Activated CD8-positive, alpha-beta memory T cell treated with anti-CD3 and anti-CD28 coated beads for 4 hours (primary cell): Measurements from ENCODE around the gene FKBP5.
"Not testable (repeated sequence)": the region's sequence is repeated elsewhere in the genome, so short reads cannot be mapped to it uniquely, and the experiment has no call there.

Experiments used
- DNase-seq, 2 donors: peaks; one replicate each; pipeline ENCODE4 v3.0.0-alpha.2; 2020; ENCODE audit warnings: low read depth in 2 of 2

FKBP5 gene

GRCh38 chr6:35691027-35691824, 2.5 kb upstream of the FKBP5 start:
- no peak for DNase-seq

GRCh38 chr6:35690484-35690883, 1.8 kb upstream of the FKBP5 start:
- no peak for DNase-seq

- not testable (repeated sequence) for DNase-seq
Observed at GRCh38 chr6:35690006-35690405, 1.3 kb upstream of the FKBP5 start.

- peak; percentile 24 to 31 for DNase-seq
Observed at GRCh38 chr6:35687658-35688604, 784 bp downstream of the FKBP5 start.

- no peak for DNase-seq
Observed at GRCh38 chr6:35686873-35687555, 1.7 kb downstream of the FKBP5 start.

GRCh38 chr6:35686436-35686835, 2.3 kb downstream of the FKBP5 start:
- DNase-seq, result no peak

- DNase-seq, result no peak
Observed at GRCh38 chr6:35683267-35683666, 5.4 kb downstream of the FKBP5 start.

- no peak for DNase-seq
Observed at GRCh38 chr6:35681298-35681697, 7.4 kb downstream of the FKBP5 start.

- no peak for DNase-seq
Observed at GRCh38 chr6:35679399-35679798, 9.3 kb downstream of the FKBP5 start.

GRCh38 chr6:35678814-35679213, 9.9 kb downstream of the FKBP5 start:
- DNase-seq, result no peak

GRCh38 chr6:35678021-35678654, 10.6 kb downstream of the FKBP5 start:
- DNase-seq, result no peak

- DNase-seq, result no peak
Observed at GRCh38 chr6:35677456-35677855, 11.3 kb downstream of the FKBP5 start.

GRCh38 chr6:35675871-35676459, 12.8 kb downstream of the FKBP5 start:
- DNase-seq, result no peak

GRCh38 chr6:35674594-35674993, 14.1 kb downstream of the FKBP5 start:
- no peak for DNase-seq

GRCh38 chr6:35673755-35674154, 15.0 kb downstream of the FKBP5 start:
- no peak for DNase-seq

- DNase-seq, result not testable (repeated sequence)
Observed at GRCh38 chr6:35673284-35673666, 15.4 kb downstream of the FKBP5 start.

- not testable (repeated sequence) for DNase-seq
Observed at GRCh38 chr6:35670453-35670852, 18.3 kb downstream of the FKBP5 start.

- no peak for DNase-seq
Observed at GRCh38 chr6:35669451-35670045, 19.2 kb downstream of the FKBP5 start.

- no peak for DNase-seq
Observed at GRCh38 chr6:35668744-35669450, 19.8 kb downstream of the FKBP5 start.

GRCh38 chr6:35668096-35668495, 20.6 kb downstream of the FKBP5 start:
- no peak for DNase-seq
